GM13976 (cell line): ENCODE results near the gene ZNF711.

Experiments used
- DNase-seq: peaks from one replicate; pipeline ENCODE4 v3.0.0; 2012; ENCODE audit warnings: low spot score
- CTCF ChIP-seq: IDR thresholded peaks from 2 replicates; pipeline ENCODE4 v1.5.1; 2012; ENCODE audit warnings: borderline replicate concordance, mild to moderate bottlenecking; ENCODE audit not compliant: insufficient read depth; ENCODE audit errors: extremely low read depth, missing control alignments, control extremely low read depth
- in situ Hi-C: fragments of 300-500 bp; cut with MboI; formaldehyde crosslinking; loops from one replicate; pipeline ENCODE4 v1.12.0; 2022; ENCODE audit warnings: low sequenced_read_pairs, mixed read lengths, inconsistent platforms; ENCODE audit not compliant: unreplicated experiment

The ZNF711 gene

GRCh38 chrX:85243761-85244449, at the start of gene ZNF711, which contains the start of gene SATL1:
Gene ZNF711 (plus strand): TSS chrX:85243991. CDS start chrX:85247573, 3,582 bp downstream.
Gene SATL1 (minus strand): TSS chrX:85243779. CDS start chrX:85108968, 134,811 bp downstream.
- in situ Hi-C loops, result no loop called here
- peak; percentile 48 for DNase-seq
- TF ChIP-seq CTCF, result no peak

GRCh38 chrX:85196319-85196718, 47.5 kb upstream of the ZNF711 start:
- TF ChIP-seq CTCF, result no peak
- in situ Hi-C loops, result no loop called here
- DNase-seq, result no peak

- in situ Hi-C loops, result no loop called here
- TF ChIP-seq CTCF, result no peak
- DNase-seq, result no peak
Measured at GRCh38 chrX:85203461-85203970, 40.3 kb upstream of the ZNF711 start.

GRCh38 chrX:85213792-85214530, 29.8 kb upstream of the ZNF711 start:
- no peak for TF ChIP-seq CTCF
- DNase-seq, result no peak
- in situ Hi-C loops, result no loop called here

DNA sequence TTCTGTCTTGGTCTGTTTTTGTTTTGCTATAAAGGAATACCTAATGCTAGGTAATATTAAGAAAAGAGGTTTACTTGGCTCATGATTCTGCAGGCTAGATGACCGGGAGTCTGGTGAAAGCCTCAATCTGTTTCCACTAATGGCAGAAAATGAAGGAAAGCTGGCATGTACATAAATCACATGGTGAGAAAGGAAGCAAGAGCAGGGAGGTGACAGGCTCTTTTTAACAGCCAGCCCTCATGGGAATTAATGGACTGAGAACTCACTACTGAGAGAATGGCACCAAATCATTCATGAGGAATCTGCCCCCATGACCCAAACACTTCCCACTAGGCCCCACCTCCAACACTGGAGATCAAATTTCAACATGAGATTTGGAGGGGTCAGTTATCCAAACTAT, 27.8 kb upstream of the ZNF711 start:
- DNase-seq, result no peak
- no peak for TF ChIP-seq CTCF
- in situ Hi-C loops, result no loop called here

GRCh38 chrX:85221361-85221760, 22.4 kb upstream of the ZNF711 start:
- TF ChIP-seq CTCF, result no peak
- in situ Hi-C loops, result no loop called here

More at GRCh38 chrX:85221361-85221760, 22.4 kb upstream of the ZNF711 start:
- DNase-seq, result no peak
